BJ (cell line): ENCODE data around the gene TRIM67. TPM values are rescaled to one million over a fixed set of nuclear protein-coding genes. Genes with fewer than 3 reads are reported as not detected.

Source experiments
- CTCF ChIA-PET: fragments of 350-600 bp; formaldehyde crosslinking; extraction: SDS; loops from one replicate; lab custom pipeline; 2021; ENCODE audit warnings: antibody characterized with exemption, inconsistent platforms; lab: Yijun Ruan, JAX
- POLR2A ChIA-PET: fragments of 300-600 bp; sonication (Branson Sonifier 250); formaldehyde crosslinking; extraction: SDS; loops from one replicate; lab custom pipeline; 2021; ENCODE audit warnings: antibody characterized with exemption; lab: Charles Lee
- DNase-seq: peaks from one replicate; pipeline ENCODE4 v3.0.0-alpha.2; 2011; ENCODE audit warnings: low read depth
- H3K27me3 ChIP-seq: 2 replicates; pipeline ENCODE4 v1.6.0; 2011; ENCODE audit warnings: low read length; ENCODE audit not compliant: control insufficient read depth, insufficient read depth
- H3K36me3 ChIP-seq: 2 replicates; pipeline ENCODE4 v1.5.1; 2011; ENCODE audit warnings: low read length; ENCODE audit not compliant: control insufficient read depth, insufficient read depth
- H3K4me3 ChIP-seq: 2 replicates; pipeline ENCODE4 v1.5.1; 2011; ENCODE audit warnings: low read depth, mild to moderate bottlenecking, control low read depth, low read length
- CTCF ChIP-seq: IDR thresholded peaks from 2 replicates; pipeline ENCODE4 v1.5.1; 2011; ENCODE audit warnings: low read depth, mild to moderate bottlenecking, control low read depth, inconsistent platforms, low read length, moderate library complexity; ENCODE audit not compliant: insufficient read depth
- polyA plus RNA-seq: library from polyadenylated mRNA; depleted of rRNA; stranded (reverse); fragments of >200 nt; gene quantifications from 2 replicates; pipeline ENCODE4 v1.2.3, GENCODE V29; 2011; rRNA removed

The TRIM67 gene
- polyA plus RNA-seq, 1 experiment = 0.02 TPM

- ChIA-PET POLR2A (no interaction called here), CTCF (no interaction called here)
- H3K36me3 ChIP-seq = peaks cover 5% of the 10 kb centered on the region
- no peaks in the 10 kb centered on the region for H3K27me3 ChIP-seq
- H3K4me3 ChIP-seq = no peak overlapping the region
- no peak for DNase-seq
- no peak for TF ChIP-seq CTCF
These were observed 103.5 kb downstream of the TRIM67 start for GRCh38 chr1:231265379-231265778.

- no peak overlapping the region for H3K4me3 ChIP-seq
- CTCF ChIA-PET = interaction anchor here (1.1 kb wide), 1 partner anchor 8 kb away, joined by 3 read pairs; no protein-coding TSS in a partner anchor
- no peak for DNase-seq
- TF ChIP-seq CTCF = no peak
- POLR2A ChIA-PET = no interaction called here
- no peaks in the 10 kb centered on the region for H3K27me3 ChIP-seq
- H3K36me3 ChIP-seq = peaks cover 5% of the 10 kb centered on the region
These were observed 105.0 kb downstream of the TRIM67 start for GRCh38 chr1:231266811-231267322.

Other genes with a start within 250 kb of the TRIM67 start
- gene TTC13, start 183.2 kb upstream of the TRIM67 start, polyA plus RNA-seq = 7.4 and 12.5 TPM in 2 replicates
- gene ARV1, start 183.0 kb upstream of the TRIM67 start, polyA plus RNA-seq = 14.1 and 30.7 TPM in 2 replicates
- gene FAM89A, start 121.8 kb upstream of the TRIM67 start, polyA plus RNA-seq = 15.0 and 15.6 TPM in 2 replicates
- 22.8 and 38.2 TPM in 2 replicates for gene GNPAT, start 79.2 kb downstream of the TRIM67 start, polyA plus RNA-seq
- 2.7 and 4.0 TPM in 2 replicates for gene EXOC8, start 175.8 kb downstream of the TRIM67 start, polyA plus RNA-seq
- gene SPRTN, start 176.2 kb downstream of the TRIM67 start, polyA plus RNA-seq = 10.0 and 10.9 TPM in 2 replicates